PC-9 (cell line): ENCODE measurements around the gene CRYGN.

Experiments used
- CTCF ChIP-seq: fragments of 200-600 bp; sonication (generic); conservative IDR thresholded peaks from 2 replicates; pipeline ENCODE4 v1.6.1; 2017; ENCODE audit warnings: mixed run types, antibody characterized with exemption, mild to moderate bottlenecking, moderate library complexity
- EZH2 ChIP-seq: fragments of 200-600 bp; sonication (generic); IDR thresholded peaks from 2 replicates; pipeline ENCODE4 v1.8.0; 2017; ENCODE audit warnings: antibody characterized with exemption, low read depth

- no peak for TF ChIP-seq EZH2
- no peak for TF ChIP-seq CTCF
These were observed 9.3 kb downstream of the CRYGN start for GRCh38 chr7:151430391-151431205.
